ENCODE measurements around the gene DENND6A. TPM values are rescaled to one million over a fixed set of nuclear protein-coding genes. Genes with fewer than 3 reads are reported as not detected.
A peak's percentile ranks its signal among the peaks of the same experiment; 100 is the strongest.
"Not testable (repeated sequence)": the region's sequence is repeated elsewhere in the genome, so short reads cannot be mapped to it uniquely, and the experiment has no call there.

Gene DENND6A
- total and polyA plus RNA-seq, 5 donors = 5.5 to 22.1 (median 15.8) TPM

- Histone ChIP-seq H3K4me3 (ENCODE audit: low read length) (no peak overlapping the region), H3K4me1 (ENCODE audit: control insufficient read depth, insufficient read depth, low read length) (no peaks in the 10 kb centered on the region), H3K27me3 (ENCODE audit: control insufficient read depth, insufficient read depth) (no peaks in the 10 kb centered on the region), H3K9me3 (ENCODE audit: control insufficient read depth, low read length) (no peaks in the 10 kb centered on the region), H3K27ac (ENCODE audit: low read length) (no peak overlapping the region)
- no peak for ATAC-seq
- DNase-seq = no peak
- 88% methylated on average over 6 of the region's 6 CpGs for WGBS
- intact Hi-C loops (cut with DNase I) = no loop called here
Measured at GRCh38 chr3:57627976-57628375, 64.9 kb downstream of the DENND6A start.

GRCh38 chr3:57624801-57625200, 68.1 kb downstream of the DENND6A start:
- intact Hi-C loops (cut with DNase I) = no loop called here
- 98% methylated on average over 3 of the region's 3 CpGs for WGBS
- Histone ChIP-seq H3K27ac (ENCODE audit: low read length) (no peak overlapping the region), H3K4me1 (ENCODE audit: control insufficient read depth, insufficient read depth, low read length) (no peaks in the 10 kb centered on the region), H3K27me3 (ENCODE audit: control insufficient read depth, insufficient read depth) (no peaks in the 10 kb centered on the region), H3K9me3 (ENCODE audit: control insufficient read depth, low read length) (no peaks in the 10 kb centered on the region), H3K4me3 (ENCODE audit: low read length) (no peak overlapping the region)
- DNase-seq (no peak), ATAC-seq (no peak)

- Histone ChIP-seq H3K4me1 (ENCODE audit: control insufficient read depth, insufficient read depth, low read length) (no peaks in the 10 kb centered on the region), H3K27me3 (ENCODE audit: control insufficient read depth, insufficient read depth) (no peaks in the 10 kb centered on the region)
Measured at GRCh38 chr3:57622362-57622761, 70.5 kb downstream of the DENND6A start.

GRCh38 chr3:57617739-57618138, 75.1 kb downstream of the DENND6A start:
- WGBS = 98% methylated on average over 3 of the region's 3 CpGs
- Histone ChIP-seq H3K4me3 (ENCODE audit: low read length) (no peak overlapping the region), H3K27me3 (ENCODE audit: control insufficient read depth, insufficient read depth) (no peaks in the 10 kb centered on the region), H3K27ac (ENCODE audit: low read length) (no peak overlapping the region), H3K4me1 (ENCODE audit: control insufficient read depth, insufficient read depth, low read length) (no peaks in the 10 kb centered on the region), H3K9me3 (ENCODE audit: control insufficient read depth, low read length) (no peaks in the 10 kb centered on the region)
- DNase-seq (no peak), ATAC-seq (no peak)
- intact Hi-C loops (cut with DNase I) = no loop called here

More at GRCh38 chr3:57622362-57622761, 70.5 kb downstream of the DENND6A start:
- H3K27ac ChIP-seq (ENCODE audit: low read length) = no peak overlapping the region
- ATAC-seq (no peak), DNase-seq (no peak)
- intact Hi-C loops (cut with DNase I) = no loop called here
- no peak overlapping the region for H3K4me3 ChIP-seq (ENCODE audit: low read length)
- H3K9me3 ChIP-seq (ENCODE audit: control insufficient read depth, low read length) = no peaks in the 10 kb centered on the region

- intact Hi-C loops (cut with DNase I) = no loop called here
- WGBS = 74% methylated on average over 3 of the region's 3 CpGs
Measured at GRCh38 chr3:57616233-57616632, 76.6 kb downstream of the DENND6A start.

GRCh38 chr3:57611870-57612269, 81.0 kb downstream of the DENND6A start:
- 97% methylated on average over 5 of the region's 5 CpGs for WGBS
- H3K4me1 ChIP-seq (ENCODE audit: control insufficient read depth, insufficient read depth, low read length); H3K9me3 ChIP-seq (ENCODE audit: control insufficient read depth, low read length); intact Hi-C loops (cut with DNase I); DNase-seq; H3K4me3 ChIP-seq (ENCODE audit: low read length); ATAC-seq; H3K27ac ChIP-seq (ENCODE audit: low read length); H3K27me3 ChIP-seq (ENCODE audit: control insufficient read depth, insufficient read depth): not testable (repeated sequence)

More at GRCh38 chr3:57616233-57616632, 76.6 kb downstream of the DENND6A start:
- ATAC-seq (no peak), DNase-seq (no peak)
- Histone ChIP-seq H3K9me3 (ENCODE audit: control insufficient read depth, low read length) (no peaks in the 10 kb centered on the region), H3K4me1 (ENCODE audit: control insufficient read depth, insufficient read depth, low read length) (no peaks in the 10 kb centered on the region), H3K27ac (ENCODE audit: low read length) (no peak overlapping the region), H3K4me3 (ENCODE audit: low read length) (no peak overlapping the region), H3K27me3 (ENCODE audit: control insufficient read depth, insufficient read depth) (no peaks in the 10 kb centered on the region)

- DNase-seq (no peak), ATAC-seq (no peak)
- no peaks in the 10 kb centered on the region for H3K27me3 ChIP-seq (ENCODE audit: control insufficient read depth, insufficient read depth)
- H3K27ac ChIP-seq (ENCODE audit: low read length) = no peak overlapping the region
- no peaks in the 10 kb centered on the region for H3K4me1 ChIP-seq (ENCODE audit: control insufficient read depth, insufficient read depth, low read length)
- H3K4me3 ChIP-seq (ENCODE audit: low read length) = no peak overlapping the region
- intact Hi-C loops (cut with DNase I) = no loop called here
- H3K9me3 ChIP-seq (ENCODE audit: control insufficient read depth, low read length) = no peaks in the 10 kb centered on the region
Measured at GRCh38 chr3:57605683-57606082, 87.2 kb downstream of the DENND6A start.

- ATAC-seq = no peak
- Histone ChIP-seq H3K4me3 (ENCODE audit: low read length) (no peak overlapping the region), H3K27me3 (ENCODE audit: control insufficient read depth, insufficient read depth) (no peaks in the 10 kb centered on the region), H3K27ac (ENCODE audit: low read length) (no peak overlapping the region), H3K4me1 (ENCODE audit: control insufficient read depth, insufficient read depth, low read length) (no peaks in the 10 kb centered on the region), H3K9me3 (ENCODE audit: control insufficient read depth, low read length) (no peaks in the 10 kb centered on the region)
- DNase-seq = no peak
- intact Hi-C loops (cut with DNase I) = no loop called here
- 89% methylated on average over 2 of the region's 2 CpGs for WGBS
Measured at GRCh38 chr3:57604971-57605370, 87.9 kb downstream of the DENND6A start.

GRCh38 chr3:57600195-57600594, 92.7 kb downstream of the DENND6A start:
- ATAC-seq = no peak
- H3K9me3 ChIP-seq (ENCODE audit: control insufficient read depth, low read length) = no peaks in the 10 kb centered on the region
- DNase-seq = no peak
- no peak overlapping the region for H3K4me3 ChIP-seq (ENCODE audit: low read length)
- no peaks in the 10 kb centered on the region for H3K4me1 ChIP-seq (ENCODE audit: control insufficient read depth, insufficient read depth, low read length)
- H3K27me3 ChIP-seq (ENCODE audit: control insufficient read depth, insufficient read depth) = no peaks in the 10 kb centered on the region
- 98% methylated on average over 2 of the region's 2 CpGs for WGBS
- intact Hi-C loops (cut with DNase I) = no loop called here
- H3K27ac ChIP-seq (ENCODE audit: low read length) = no peak overlapping the region

GRCh38 chr3:57598765-57599360, 94.0 kb downstream of the DENND6A start:
- ATAC-seq (no peak), DNase-seq (no peak)
- 48% methylated on average over 5 of the region's 5 CpGs for WGBS
- Histone ChIP-seq H3K9me3 (ENCODE audit: control insufficient read depth, low read length) (no peaks in the 10 kb centered on the region), H3K27ac (ENCODE audit: low read length) (peak overlapping the region; percentile 72), H3K27me3 (ENCODE audit: control insufficient read depth, insufficient read depth) (no peaks in the 10 kb centered on the region), H3K4me1 (ENCODE audit: control insufficient read depth, insufficient read depth, low read length) (peaks cover 1% of the 10 kb centered on the region), H3K4me3 (ENCODE audit: low read length) (peak overlapping the region; percentile 67)
- intact Hi-C loops (cut with DNase I) = loop anchor here in 1 of 4 donors (5.0 kb wide), 1 partner anchor 42 kb away; the partner anchor contains the start of gene PDE12

GRCh38 chr3:57597127-57597923, 95.6 kb downstream of the DENND6A start, which contains the start of gene ARF4:
ARF4 (minus strand) TSS chr3:57597344; CDS start chr3:57597140, 204 bp downstream.
- Histone ChIP-seq H3K4me1 (ENCODE audit: control insufficient read depth, insufficient read depth, low read length) (peaks cover 1% of the 10 kb centered on the region), H3K4me3 (ENCODE audit: low read length) (peak within 1 kb of the TSS; percentile 76), H3K9me3 (ENCODE audit: control insufficient read depth, low read length) (no peaks in the 10 kb centered on the region), H3K27me3 (ENCODE audit: control insufficient read depth, insufficient read depth) (no peaks in the 10 kb centered on the region), H3K27ac (ENCODE audit: low read length) (peak within 1 kb of the TSS; percentile 92)
- under 1% methylated on average over 67 of the region's 67 CpGs for WGBS
- DNase-seq = peak; percentile 100
- peak; percentile 97 to 98 for ATAC-seq
- intact Hi-C loops (cut with DNase I) = loop anchor here in 1 of 4 donors (5.0 kb wide), 1 partner anchor 40 kb away; the partner anchor contains the start of gene PDE12

All from right cardiac atrium (tissue), 5 donors.